IMR-90 (cell line): ENCODE measurements around the gene JAKMIP1. TPM values are rescaled to one million over a fixed set of nuclear protein-coding genes. Genes with fewer than 3 reads are reported as not detected.

Source experiments
- ATAC-seq: fragments of 200-7000 bp; cut with Tn5 transposase; 2 replicates; pipeline ENCODE4 v1.9.1; 2020; ENCODE audit warnings: low read depth, mild to moderate bottlenecking, moderate library complexity
- BruUV-seq: library from RNA; stranded (reverse); fragments of 400-500 nt; replicated peaks from 2 replicates; lab custom pipeline; 2021; lab: Mats Ljungman, UMichigan
- CTCF ChIA-PET: fragments of 300-600 bp; formaldehyde crosslinking; extraction: SDS; loops from one replicate; lab custom pipeline; 2021; ENCODE audit warnings: antibody characterized with exemption; lab: Yijun Ruan, JAX
- POLR2A ChIA-PET: fragments of 300-600 bp; sonication (Branson Sonifier 250); formaldehyde crosslinking; loops from one replicate; lab custom pipeline; 2022; ENCODE audit warnings: antibody characterized with exemption; ENCODE audit not compliant: unreplicated experiment; lab: Charles Lee
- DNase-seq: peaks from one replicate; pipeline ENCODE4 v3.0.0; 2013
- H2AFZ ChIP-seq: replicated peaks from 2 replicates; pipeline ENCODE3; 2013; ENCODE audit warnings: low read length, mild to moderate bottlenecking; ENCODE audit not compliant: poor library complexity
- H2AK5ac ChIP-seq: 2 replicates; pipeline ENCODE4 v1.6.1; 2013; ENCODE audit warnings: low read depth, low read length, inconsistent platforms
- H2AK9ac ChIP-seq: replicated peaks from 2 replicates; pipeline ENCODE3; 2013; ENCODE audit warnings: mild to moderate bottlenecking, low read depth, low read length, moderate library complexity; ENCODE audit not compliant: poor library complexity
- H2BK120ac ChIP-seq: 2 replicates; pipeline ENCODE4 v1.6.1; 2013; ENCODE audit warnings: low read depth, low read length, inconsistent platforms
- H2BK15ac ChIP-seq: 3 replicates; pipeline ENCODE4 v1.6.1; 2013; ENCODE audit warnings: low read depth, low read length, inconsistent platforms
- H2BK20ac ChIP-seq: 2 replicates; pipeline ENCODE4 v1.6.1; 2013; ENCODE audit warnings: low read depth, mild to moderate bottlenecking, inconsistent platforms, low read length, moderate library complexity
- H2BK5ac ChIP-seq: 2 replicates; pipeline ENCODE4 v1.6.1; 2013; ENCODE audit warnings: mild to moderate bottlenecking, low read depth, low read length, inconsistent platforms; ENCODE audit not compliant: poor library complexity, severe bottlenecking
- H3K14ac ChIP-seq: replicated peaks from 2 replicates; pipeline ENCODE4 v1.6.1; 2013; ENCODE audit warnings: low read depth, low read length, inconsistent platforms
- H3K18ac ChIP-seq: 2 replicates; pipeline ENCODE4 v1.6.1; 2013; ENCODE audit warnings: low read depth, low read length, control low read depth
- H3K23ac ChIP-seq: 2 replicates; pipeline ENCODE4 v1.6.1; 2013; ENCODE audit warnings: low read depth, low read length, inconsistent platforms
- H3K27ac ChIP-seq: 2 replicates; pipeline ENCODE4 v1.5.1; 2013; ENCODE audit warnings: mild to moderate bottlenecking, control low read depth, low read length; ENCODE audit not compliant: insufficient read depth
- H3K27me3 ChIP-seq: 2 replicates; pipeline ENCODE4 v1.6.1; 2013; ENCODE audit warnings: low read length; ENCODE audit not compliant: control insufficient read depth, insufficient read depth
- H3K36me3 ChIP-seq: 2 replicates; pipeline ENCODE4 v1.6.1; 2013; ENCODE audit warnings: low read length, mixed read lengths; ENCODE audit not compliant: control insufficient read depth, insufficient read depth
- H3K4ac ChIP-seq: 2 replicates; pipeline ENCODE4 v1.6.1; 2013; ENCODE audit warnings: low read depth, low read length, inconsistent platforms
- H3K4me1 ChIP-seq: 2 replicates; pipeline ENCODE4 v1.6.1; 2013; ENCODE audit warnings: low read length, mixed read lengths; ENCODE audit not compliant: control insufficient read depth, insufficient read depth
- H3K4me2 ChIP-seq: 2 replicates; pipeline ENCODE4 v1.6.1; 2013; ENCODE audit warnings: low read depth, mild to moderate bottlenecking, control low read depth, low read length, moderate library complexity
- H3K4me3 ChIP-seq: 2 replicates; pipeline ENCODE4 v1.5.1; 2013; ENCODE audit warnings: low read depth, mild to moderate bottlenecking, control low read depth, low read length, moderate library complexity; ENCODE audit not compliant: insufficient read depth
- H3K56ac ChIP-seq: 2 replicates; pipeline ENCODE4 v1.6.1; 2013; ENCODE audit warnings: low read length, inconsistent platforms; ENCODE audit not compliant: insufficient read depth; ENCODE audit errors: extremely low read depth
- H3K79me1 ChIP-seq, 2 experiments: 2 replicates each; pipeline ENCODE4 v1.6.1; 2013; ENCODE audit warnings: low read length in 2 of 2, inconsistent platforms in 1 of 2, low read depth in 1 of 2
- H3K9ac ChIP-seq: 2 replicates; pipeline ENCODE4 v1.6.1; 2013; ENCODE audit warnings: low read depth, low read length, control low read depth
- H3K9me1 ChIP-seq: 2 replicates; pipeline ENCODE4 v1.6.1; 2013; ENCODE audit warnings: low read length, inconsistent platforms; ENCODE audit not compliant: insufficient read depth
- H3K9me3 ChIP-seq: 2 replicates; pipeline ENCODE4 v1.6.1; 2013; ENCODE audit warnings: low read length; ENCODE audit not compliant: control insufficient read depth, insufficient read depth
- H4K20me1 ChIP-seq: 2 replicates; pipeline ENCODE4 v1.6.1; 2013; ENCODE audit warnings: low read length, inconsistent platforms; ENCODE audit not compliant: insufficient read depth
- H4K5ac ChIP-seq: 2 replicates; pipeline ENCODE4 v1.6.1; 2013; ENCODE audit warnings: mild to moderate bottlenecking, low read depth, low read length, control low read depth
- H4K8ac ChIP-seq, 2 experiments: 2 replicates each; pipeline ENCODE4 v1.6.1; 2013; ENCODE audit warnings: low read depth in 2 of 2, low read length in 2 of 2, control low read depth in 1 of 2, inconsistent platforms in 1 of 2
- H4K91ac ChIP-seq: 2 replicates; pipeline ENCODE4 v1.6.1; 2013; ENCODE audit warnings: low read depth, low read length, inconsistent platforms; ENCODE audit not compliant: insufficient read depth
- BHLHE40 ChIP-seq: fragments of 150-350 bp; IDR thresholded peaks from 2 replicates; pipeline ENCODE4 v1.6.1; 2016; ENCODE audit warnings: mild to moderate bottlenecking, low read depth, low read length
- CEBPB ChIP-seq: IDR thresholded peaks from 2 replicates; pipeline ENCODE4 v1.6.1; 2012; ENCODE audit warnings: low read depth, low read length, improper control_type of control experiment
- CHD1 ChIP-seq: IDR thresholded peaks from 2 replicates; pipeline ENCODE4 v1.6.1; 2012; ENCODE audit warnings: low read depth, low read length, improper control_type of control experiment
- ELK1 ChIP-seq: fragments of 150-350 bp; IDR thresholded peaks from 2 replicates; pipeline ENCODE4 v1.6.1; 2016; ENCODE audit warnings: low read depth, mild to moderate bottlenecking, low read length, moderate library complexity, borderline replicate concordance
- FOS ChIP-seq: fragments of 150-350 bp; IDR thresholded peaks from 2 replicates; pipeline ENCODE4 v1.6.1; 2016; ENCODE audit warnings: low read depth, low read length
- MAFK ChIP-seq: IDR thresholded peaks from 2 replicates; pipeline ENCODE4 v1.6.1; 2012; ENCODE audit warnings: low read depth, low read length, improper control_type of control experiment
- MAZ ChIP-seq: IDR thresholded peaks from 2 replicates; pipeline ENCODE4 v1.6.1; 2012; ENCODE audit warnings: low read depth, mild to moderate bottlenecking, low read length, improper control_type of control experiment, moderate library complexity, borderline replicate concordance
- MXI1 ChIP-seq: IDR thresholded peaks from 2 replicates; pipeline ENCODE4 v1.6.1; 2012; ENCODE audit warnings: low read depth, mild to moderate bottlenecking, low read length, moderate library complexity, borderline replicate concordance
- NFE2L2 ChIP-seq: fragments of 150-350 bp; IDR thresholded peaks from 2 replicates; pipeline ENCODE4 v1.6.1; 2016; ENCODE audit warnings: low read depth, mild to moderate bottlenecking, low read length
- POLR2A ChIP-seq: IDR thresholded peaks from 2 replicates; pipeline ENCODE4 v1.6.1; 2012; ENCODE audit warnings: mild to moderate bottlenecking, low read depth, low read length
- RAD21 ChIP-seq: IDR thresholded peaks from 2 replicates; pipeline ENCODE4 v1.6.1; 2012; ENCODE audit warnings: low read length, improper control_type of control experiment
- RCOR1 ChIP-seq: IDR thresholded peaks from 2 replicates; pipeline ENCODE4 v1.6.1; 2012; ENCODE audit warnings: mild to moderate bottlenecking, low read length, improper control_type of control experiment; ENCODE audit not compliant: insufficient replicate concordance
- RFX5 ChIP-seq: IDR thresholded peaks from 2 replicates; pipeline ENCODE4 v1.8.0; 2012; ENCODE audit warnings: low read depth, mild to moderate bottlenecking, low read length, moderate library complexity
- SMC3 ChIP-seq: fragments of 150-350 bp; IDR thresholded peaks from 2 replicates; pipeline ENCODE4 v1.6.1; 2016; ENCODE audit warnings: low read depth, mild to moderate bottlenecking, antibody characterized with exemption, low read length, moderate library complexity
- WGBS, 2 experiments: methylation state at CpG; one replicate each; pipeline versions ENCODE4 v1.1.5 to v1.1.7; 2013; ENCODE audit warnings: missing lambda C conversion rate in 2 of 2; ENCODE audit not compliant: insufficient read length in 1 of 2; ENCODE audit errors: extremely low coverage in 2 of 2; 5-methylcytosine and 5-hydroxymethylcytosine counted together
- dilution Hi-C: fragments of 300-500 bp; cut with HindIII; formaldehyde crosslinking; loops from one replicate; pipeline ENCODE4 v1.14.3; 2018; ENCODE audit warnings: low sequenced_read_pairs; ENCODE audit not compliant: unreplicated experiment
- in situ Hi-C: fragments of 300-500 bp; cut with MboI; formaldehyde crosslinking; loops from 3 replicates; pipeline ENCODE4 v1.14.3; 2019; ENCODE audit warnings: low sequenced_read_pairs, inconsistent platforms, mixed read lengths
- intact Hi-C: fragments of 100-400 bp; cut with micrococcal nuclease; formaldehyde crosslinking; loops from 2 replicates; pipeline ENCODE4 v1.10.0; 2022
- polyA plus RNA-seq, 3 experiments: library from polyadenylated mRNA; depleted of rRNA; stranded (reverse); fragments of >200 nt; gene quantifications; 2 replicates each; pipeline ENCODE4 v1.2.3, GENCODE V29; 2012; ENCODE audit warnings: low replicate concordance in 1 of 3
- total RNA-seq: library from RNA; depleted of rRNA; stranded (reverse); fragments of >200 nt; gene quantifications from 2 replicates; pipeline ENCODE4 v1.2.3, GENCODE V29; 2012
- TF ChIP-seq, protein P1 (sequence below): fragments of 150-350 bp; IDR thresholded peaks from 2 replicates; pipeline ENCODE4 v1.6.1; 2017; ENCODE audit warnings: mild to moderate bottlenecking, antibody characterized with exemption, low read length, low read depth
- TF ChIP-seq, protein P2 (sequence below): conservative IDR thresholded peaks from 2 replicates; pipeline ENCODE4 v1.5.1; 2012; ENCODE audit warnings: mild to moderate bottlenecking, low read depth, low read length, improper control_type of control experiment

Gene JAKMIP1
- total and polyA plus RNA-seq, 2 of the 4 experiments (the other 2 are of a cell fraction), result not detected

DNA sequence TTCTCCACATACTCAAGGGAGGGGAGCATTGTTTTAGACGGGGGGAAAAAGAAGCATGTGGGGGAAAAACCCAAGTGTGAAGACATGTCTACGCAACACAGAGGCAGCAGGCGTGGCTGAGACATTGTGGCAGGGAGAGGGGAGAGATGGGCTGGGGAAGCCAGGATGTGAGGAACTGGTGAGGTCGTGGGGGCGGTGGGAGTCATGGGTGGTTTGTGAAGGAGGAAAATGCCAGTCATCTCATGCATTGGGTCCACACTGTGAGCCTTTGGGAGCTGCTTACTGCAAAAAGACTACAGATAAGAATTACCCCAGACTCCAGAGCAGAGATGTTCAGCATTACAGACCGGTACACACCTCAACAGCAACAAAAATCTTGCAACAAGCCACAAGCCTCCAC, 2.1 kb downstream of the JAKMIP1 start:
- ChIA-PET POLR2A (no interaction called here), CTCF (no interaction called here)
- Histone ChIP-seq H3K4me2 (no peak overlapping the region), H3K56ac (no peak overlapping the region), H3K18ac (no peak overlapping the region), H3K4me1 (no peaks in the 10 kb centered on the region; the same call in 1 of the 2 replicates), H2BK120ac (no peak overlapping the region), H3K4ac (no peak overlapping the region), H4K8ac (no peak overlapping the region), H4K91ac (no peak overlapping the region), H3K4me3 (no peak overlapping the region), H2BK20ac (no peak overlapping the region), H3K79me1 (no peaks in the 10 kb centered on the region), H4K5ac (no peak overlapping the region), H2BK5ac (no peak overlapping the region), H3K27ac (no peak overlapping the region), H2BK15ac (no peak overlapping the region), H3K27me3 (peaks cover 40% of the 10 kb centered on the region; the same call in 1 of the 2 replicates), H3K9me1 (no peaks in the 10 kb centered on the region), H3K23ac (no peak overlapping the region), H2AFZ (no peak overlapping the region), H2AK5ac (no peak overlapping the region), H3K9me3 (peaks cover 2% of the 10 kb centered on the region; the same call in 1 of the 2 replicates), H2AK9ac (no peak overlapping the region), H3K14ac (no peak overlapping the region), H3K9ac (no peak overlapping the region), H4K20me1 (no peaks in the 10 kb centered on the region), H3K36me3 (no peaks in the 10 kb centered on the region)
- no peak for ATAC-seq
- no peak for DNase-seq
- in situ Hi-C loops, result no loop called here
- 49% methylated on average over 2 of the region's 6 CpGs; no CpG with 5 or more reads in 1 of the 2 experiments for WGBS, 2 experiments
- dilution Hi-C loops, result no loop called here
- intact Hi-C loops, result no loop called here
- TF ChIP-seq, protein P1, sequence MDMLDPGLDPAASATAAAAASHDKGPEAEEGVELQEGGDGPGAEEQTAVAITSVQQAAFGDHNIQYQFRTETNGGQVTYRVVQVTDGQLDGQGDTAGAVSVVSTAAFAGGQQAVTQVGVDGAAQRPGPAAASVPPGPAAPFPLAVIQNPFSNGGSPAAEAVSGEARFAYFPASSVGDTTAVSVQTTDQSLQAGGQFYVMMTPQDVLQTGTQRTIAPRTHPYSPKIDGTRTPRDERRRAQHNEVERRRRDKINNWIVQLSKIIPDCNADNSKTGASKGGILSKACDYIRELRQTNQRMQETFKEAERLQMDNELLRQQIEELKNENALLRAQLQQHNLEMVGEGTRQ, result no peak
- TF ChIP-seq RFX5 (no peak), NFE2L2 (no peak), MXI1 (no peak), SMC3 (no peak), FOS (no peak), ELK1 (no peak), CEBPB (no peak), RCOR1 (no peak), MAZ (no peak), CHD1 (no peak), RAD21 (no peak), MAFK (no peak), POLR2A (no peak), BHLHE40 (no peak)
- TF ChIP-seq, protein P2, sequence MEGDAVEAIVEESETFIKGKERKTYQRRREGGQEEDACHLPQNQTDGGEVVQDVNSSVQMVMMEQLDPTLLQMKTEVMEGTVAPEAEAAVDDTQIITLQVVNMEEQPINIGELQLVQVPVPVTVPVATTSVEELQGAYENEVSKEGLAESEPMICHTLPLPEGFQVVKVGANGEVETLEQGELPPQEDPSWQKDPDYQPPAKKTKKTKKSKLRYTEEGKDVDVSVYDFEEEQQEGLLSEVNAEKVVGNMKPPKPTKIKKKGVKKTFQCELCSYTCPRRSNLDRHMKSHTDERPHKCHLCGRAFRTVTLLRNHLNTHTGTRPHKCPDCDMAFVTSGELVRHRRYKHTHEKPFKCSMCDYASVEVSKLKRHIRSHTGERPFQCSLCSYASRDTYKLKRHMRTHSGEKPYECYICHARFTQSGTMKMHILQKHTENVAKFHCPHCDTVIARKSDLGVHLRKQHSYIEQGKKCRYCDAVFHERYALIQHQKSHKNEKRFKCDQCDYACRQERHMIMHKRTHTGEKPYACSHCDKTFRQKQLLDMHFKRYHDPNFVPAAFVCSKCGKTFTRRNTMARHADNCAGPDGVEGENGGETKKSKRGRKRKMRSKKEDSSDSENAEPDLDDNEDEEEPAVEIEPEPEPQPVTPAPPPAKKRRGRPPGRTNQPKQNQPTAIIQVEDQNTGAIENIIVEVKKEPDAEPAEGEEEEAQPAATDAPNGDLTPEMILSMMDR, result no peak
- BruUV-seq, result no TSS peak
